Prostate gland (tissue), 2 donors: ENCODE data around the gene SH2D7. TPM values are rescaled to one million over a fixed set of nuclear protein-coding genes. Genes with fewer than 3 reads are reported as not detected.

Source experiments
- DNase-seq: peaks from one replicate; pipeline ENCODE4 v3.0.0-alpha.2; 2019; ENCODE audit warnings: low spot score
- H3K27ac ChIP-seq, 2 donors: fragments of 200-600 bp; sonication (generic); 2 replicates each; pipeline ENCODE4 v1.5.1; 2017 to 2019
- H3K27me3 ChIP-seq: fragments of 200-600 bp; sonication (generic); replicated peaks from 2 replicates; pipeline ENCODE4 v1.5.1; 2019; ENCODE audit not compliant: insufficient read depth
- H3K36me3 ChIP-seq, 2 donors: fragments of 200-600 bp; sonication (generic); 1 replicate in 1 of 2; 2 replicates in 1 of 2; pipeline versions ENCODE4 v1.5.1 to v1.8.1; 2017 to 2019
- H3K4me1 ChIP-seq: fragments of 200-600 bp; sonication (generic); replicated peaks from 2 replicates; pipeline ENCODE4 v1.5.1; 2019
- H3K4me3 ChIP-seq, 2 donors: fragments of 200-600 bp; sonication (generic); 2 replicates each; pipeline ENCODE4 v1.5.1; 2017 to 2019
- H3K9me3 ChIP-seq: fragments of 200-600 bp; sonication (generic); 2 replicates; pipeline ENCODE4 v1.5.1; 2017
- POLR2A ChIP-seq: fragments of 450-650 bp; IDR thresholded peaks from one replicate; pipeline ENCODE4 v1.6.1; 2016; ENCODE audit warnings: antibody characterized with exemption, mild to moderate bottlenecking
- POLR2AphosphoS5 ChIP-seq: sonication (generic); formaldehyde crosslinking; IDR thresholded peaks from one replicate; pipeline ENCODE4 v1.6.1; 2017; ENCODE audit warnings: antibody characterized with exemption
- WGBS: methylation state at CpG from one replicate; pipeline ENCODE4 v1.1.5; 2018; 5-methylcytosine and 5-hydroxymethylcytosine counted together
- intact Hi-C: fragments of 100-400 bp; cut with DNase I; formaldehyde crosslinking; loops from one replicate; pipeline ENCODE4 v1.14.2; 2022
- total RNA-seq, 2 donors: library from RNA; depleted of rRNA; stranded (reverse); fragments of >200 nt; gene quantifications; one replicate each; pipeline ENCODE4 v1.1.0, GENCODE V29; 2016
- TF ChIP-seq, protein P1 (sequence below), 4 experiments: fragments of 200-600 bp in 2 of 4; fragments of 450-650 bp in 2 of 4; sonication (generic) in 2 of 4; IDR thresholded peaks; 1 replicate in 3 of 4; 2 replicates in 1 of 4; pipeline ENCODE4 v1.5.1; 2016 to 2019; ENCODE audit warnings: antibody characterized with exemption in 4 of 4, mild to moderate bottlenecking in 2 of 4, moderate library complexity in 2 of 4

SH2D7 gene
- total RNA-seq, 2 donors from 2014 or later, result 0.28 TPM; not detected in 1

DNA sequence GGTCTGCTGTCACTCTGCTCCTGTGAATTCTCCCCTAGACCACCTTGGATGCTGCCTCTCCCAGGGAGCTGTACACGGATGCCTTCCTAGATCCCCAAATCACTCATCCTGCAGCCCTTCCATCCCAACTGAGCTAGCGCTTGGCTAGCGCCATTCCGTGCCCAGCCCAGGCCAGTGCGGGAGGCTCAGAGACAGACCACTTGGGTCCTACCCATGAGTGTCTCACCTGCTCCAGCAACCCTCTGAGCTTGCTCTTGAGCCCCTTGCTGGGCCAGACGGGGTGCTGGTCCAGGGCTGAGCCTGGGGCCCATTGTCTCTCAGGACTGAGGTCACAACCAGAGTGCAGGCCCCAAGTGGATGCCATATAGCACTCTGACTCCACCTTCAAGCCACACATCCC, 17.7 kb downstream of the SH2D7 start:
- no peaks in the 10 kb centered on the region for H3K27me3 ChIP-seq
- 100% methylated on average over 4 of the region's 6 CpGs for WGBS
- no peak overlapping the region for H3K4me3 ChIP-seq
- H3K27ac ChIP-seq, result no peak overlapping the region
- no peak for TF ChIP-seq POLR2A
- no peak for TF ChIP-seq POLR2AphosphoS5
- TF ChIP-seq, protein P1, sequence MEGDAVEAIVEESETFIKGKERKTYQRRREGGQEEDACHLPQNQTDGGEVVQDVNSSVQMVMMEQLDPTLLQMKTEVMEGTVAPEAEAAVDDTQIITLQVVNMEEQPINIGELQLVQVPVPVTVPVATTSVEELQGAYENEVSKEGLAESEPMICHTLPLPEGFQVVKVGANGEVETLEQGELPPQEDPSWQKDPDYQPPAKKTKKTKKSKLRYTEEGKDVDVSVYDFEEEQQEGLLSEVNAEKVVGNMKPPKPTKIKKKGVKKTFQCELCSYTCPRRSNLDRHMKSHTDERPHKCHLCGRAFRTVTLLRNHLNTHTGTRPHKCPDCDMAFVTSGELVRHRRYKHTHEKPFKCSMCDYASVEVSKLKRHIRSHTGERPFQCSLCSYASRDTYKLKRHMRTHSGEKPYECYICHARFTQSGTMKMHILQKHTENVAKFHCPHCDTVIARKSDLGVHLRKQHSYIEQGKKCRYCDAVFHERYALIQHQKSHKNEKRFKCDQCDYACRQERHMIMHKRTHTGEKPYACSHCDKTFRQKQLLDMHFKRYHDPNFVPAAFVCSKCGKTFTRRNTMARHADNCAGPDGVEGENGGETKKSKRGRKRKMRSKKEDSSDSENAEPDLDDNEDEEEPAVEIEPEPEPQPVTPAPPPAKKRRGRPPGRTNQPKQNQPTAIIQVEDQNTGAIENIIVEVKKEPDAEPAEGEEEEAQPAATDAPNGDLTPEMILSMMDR (IDR thresholded peaks at IDR 0.05), result no peak
- intact Hi-C loops, result loop anchor here (5.0 kb wide), 2 partner anchors 87 to 312 kb away; no protein-coding TSS in a partner anchor
- no peaks in the 10 kb centered on the region for H3K9me3 ChIP-seq
- DNase-seq, result no peak
- no peaks in the 10 kb centered on the region for H3K36me3 ChIP-seq
- H3K4me1 ChIP-seq, result no peaks in the 10 kb centered on the region

DNA sequence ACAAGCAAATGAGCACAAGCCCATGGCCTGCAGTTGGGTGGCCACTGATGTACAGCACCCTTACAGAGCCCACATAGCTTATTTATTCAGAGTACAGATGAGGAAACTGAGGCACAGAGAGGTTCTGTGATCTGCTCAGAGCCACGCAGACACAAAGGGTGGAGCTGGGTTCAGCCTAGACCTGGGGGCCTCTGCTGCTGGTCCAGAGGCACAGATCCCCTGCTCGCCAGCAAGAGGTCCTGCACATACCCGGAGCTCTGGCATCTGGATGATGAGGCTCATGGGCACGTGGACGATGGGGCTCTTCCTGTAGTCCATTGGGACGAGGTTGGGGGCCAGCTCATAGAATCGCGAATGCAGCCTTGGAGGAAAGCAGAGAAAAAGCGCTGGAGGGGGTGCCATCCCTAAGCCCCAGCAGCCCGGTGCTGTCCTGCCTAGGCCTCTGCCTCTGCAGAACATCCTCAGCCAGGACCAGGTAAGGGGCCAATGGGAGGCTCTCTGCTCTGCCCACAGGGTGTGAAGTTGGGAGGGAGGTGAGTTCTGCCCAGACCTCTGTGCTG, 18.6 kb downstream of the SH2D7 start:
- Histone ChIP-seq H3K4me3 (no peak overlapping the region), H3K27me3 (no peaks in the 10 kb centered on the region), H3K27ac (no peak overlapping the region), H3K36me3 (no peaks in the 10 kb centered on the region), H3K4me1 (no peaks in the 10 kb centered on the region), H3K9me3 (no peaks in the 10 kb centered on the region)
- intact Hi-C loops, result loop anchor here (5.0 kb wide), 2 partner anchors 86 to 311 kb away; no protein-coding TSS in a partner anchor
- DNase-seq, result no peak
- 89% methylated on average over 8 of the region's 10 CpGs for WGBS
- TF ChIP-seq, protein P1 (IDR thresholded peaks at IDR 0.05), result no peak
- TF ChIP-seq POLR2AphosphoS5 (no peak), POLR2A (no peak)

DNA sequence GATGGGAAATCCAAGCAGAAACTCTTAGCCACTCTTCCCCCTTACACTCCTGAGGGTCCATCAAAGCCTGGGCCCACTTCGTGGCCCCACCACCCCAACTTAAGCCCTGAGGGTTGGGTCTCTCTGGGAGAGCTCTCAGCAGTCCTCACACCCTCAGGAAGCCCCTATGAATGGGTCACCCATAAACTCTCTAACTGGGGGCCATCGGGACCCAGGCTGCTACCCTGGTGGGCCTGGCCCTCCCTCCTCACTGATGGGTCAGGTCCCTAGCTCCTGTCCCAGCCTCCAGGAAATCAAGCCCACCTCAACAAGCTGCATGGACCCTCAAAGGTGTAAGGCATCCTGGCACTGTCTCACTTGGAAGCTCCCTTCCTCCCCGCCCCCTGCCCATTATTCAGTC, 19.4 kb downstream of the SH2D7 start:
- intact Hi-C loops, result loop anchor here (5.0 kb wide), 2 partner anchors 86 to 311 kb away; no protein-coding TSS in a partner anchor
- no peak for TF ChIP-seq POLR2A
- no peak for TF ChIP-seq POLR2AphosphoS5
- TF ChIP-seq, protein P1 (IDR thresholded peaks at IDR 0.05), result no peak
- Histone ChIP-seq H3K9me3 (no peaks in the 10 kb centered on the region), H3K27me3 (no peaks in the 10 kb centered on the region), H3K36me3 (no peaks in the 10 kb centered on the region), H3K27ac (no peak overlapping the region), H3K4me3 (no peak overlapping the region), H3K4me1 (no peaks in the 10 kb centered on the region)
- DNase-seq, result no peak
- WGBS, result 86% methylated on average over 3 of the region's 3 CpGs

DNA sequence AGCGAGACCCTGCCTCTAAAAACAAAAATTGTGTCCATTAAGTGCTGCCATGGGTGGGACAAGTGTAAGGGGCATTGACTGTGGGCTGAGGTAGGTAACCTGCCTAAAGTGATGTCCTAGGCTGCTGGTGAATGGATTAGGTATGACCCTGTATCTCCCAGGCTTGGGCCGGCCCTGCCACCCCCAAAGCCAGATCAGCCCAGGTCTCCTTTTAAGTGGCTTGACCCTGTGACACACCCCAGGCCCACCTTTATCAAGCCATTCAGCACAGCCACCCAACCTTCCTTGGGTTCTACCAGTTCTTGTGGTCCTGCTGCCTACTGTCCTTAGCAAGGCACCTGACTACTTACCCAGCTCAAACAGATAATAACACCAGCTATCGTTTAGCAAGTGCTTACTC, 20.2 kb downstream of the SH2D7 start:
- TF ChIP-seq POLR2A (no peak), POLR2AphosphoS5 (no peak)
- TF ChIP-seq, protein P1 (IDR thresholded peaks at IDR 0.05), result no peak
- Histone ChIP-seq H3K36me3 (no peaks in the 10 kb centered on the region), H3K4me3 (no peak overlapping the region), H3K27me3 (no peaks in the 10 kb centered on the region), H3K27ac (no peak overlapping the region), H3K4me1 (no peaks in the 10 kb centered on the region), H3K9me3 (no peaks in the 10 kb centered on the region)
- DNase-seq, result no peak
- WGBS, result 84% methylated on average over 3 of the region's 3 CpGs
- intact Hi-C loops, result loop anchor here (5.0 kb wide), 2 partner anchors 85 to 310 kb away; no protein-coding TSS in a partner anchor

DNA sequence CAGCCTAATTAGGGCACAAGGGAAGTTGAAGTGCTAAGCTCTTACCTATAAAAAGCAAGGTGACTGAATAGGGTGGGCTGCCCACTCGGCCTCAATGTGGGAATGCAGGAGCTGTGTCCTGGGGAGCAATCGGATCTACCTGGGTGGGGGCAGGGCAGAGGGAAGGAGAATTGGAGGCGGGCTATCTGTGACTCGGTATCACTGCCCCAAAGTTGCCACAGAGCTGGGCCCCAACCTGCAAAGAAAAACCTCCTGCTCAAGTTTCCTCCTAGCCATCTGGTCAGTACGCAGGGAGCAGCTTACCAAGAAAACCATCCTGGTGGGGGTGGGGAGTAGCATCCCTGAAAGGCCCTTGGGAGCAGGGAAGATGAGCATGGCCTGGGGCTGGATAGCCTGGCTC, 28.2 kb downstream of the SH2D7 start:
- TF ChIP-seq POLR2AphosphoS5, result no peak
- no peak for TF ChIP-seq POLR2A
- H3K9me3 ChIP-seq, result no peaks in the 10 kb centered on the region
- H3K27ac ChIP-seq, result no peak overlapping the region
- no peak for DNase-seq
- H3K27me3 ChIP-seq, result no peaks in the 10 kb centered on the region
- H3K36me3 ChIP-seq, result no peaks in the 10 kb centered on the region
- WGBS, result 84% methylated on average over 5 of the region's 5 CpGs
- no peaks in the 10 kb centered on the region for H3K4me1 ChIP-seq
- intact Hi-C loops, result no loop called here
- no peak overlapping the region for H3K4me3 ChIP-seq
